Measurements from ENCODE around the gene ITGA7.
A peak's percentile ranks its signal among the peaks of the same experiment; 100 is the strongest.

ITGA7 gene

GRCh38 chr12:55707841-55708694 lies at the start of gene ITGA7:
TSS of gene ITGA7 (minus strand) at chr12:55707904. CDS start at chr12:55707682, 222 bp downstream.
- Histone ChIP-seq H3K4me1 (ENCODE audit: insufficient read depth, low read length) (peaks cover 50% of the 10 kb centered on the region), H3K4me3 (ENCODE audit: low read depth in 1 of 2, low read length in 2 of 2) (peak within 1 kb of the TSS; percentile 92 to 97), H3K9ac (ENCODE audit: low read length) (peak within 1 kb of the TSS; percentile 99), H3K27me3 (ENCODE audit: control insufficient read depth in 1 of 2, insufficient read depth in 2 of 2, low read length in 2 of 2) (no peaks in the 10 kb centered on the region), H3K36me3 (ENCODE audit: insufficient read depth, low read length) (no peaks in the 10 kb centered on the region), H3K27ac (ENCODE audit: low read depth, low read length) (peak within 1 kb of the TSS; percentile 94), H3K9me3 (ENCODE audit: low read length) (no peaks in the 10 kb centered on the region)

DNA sequence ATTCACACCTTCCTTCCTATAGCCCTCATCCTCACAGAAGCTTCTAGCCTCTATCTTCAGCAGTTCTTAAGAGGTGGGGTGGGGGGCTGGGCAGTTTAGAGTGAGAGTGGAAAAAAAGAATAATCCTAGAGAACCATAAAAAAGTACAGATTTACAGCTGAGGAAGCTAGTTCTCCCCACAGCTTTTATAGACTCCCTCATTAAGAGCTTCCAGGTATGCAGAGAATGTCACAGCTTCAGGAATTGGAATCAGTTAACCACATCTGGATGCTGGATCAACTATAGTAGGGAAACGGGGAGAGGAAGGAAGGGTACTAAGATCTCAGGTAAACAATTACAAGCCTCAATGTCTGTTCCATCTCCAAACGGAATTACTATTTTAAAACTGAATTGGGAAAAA lies 47.5 kb upstream of the ITGA7 start:
- H3K27me3 ChIP-seq (ENCODE audit: control insufficient read depth in 1 of 2, insufficient read depth in 2 of 2, low read length in 2 of 2): no peaks in the 10 kb centered on the region
- H3K9ac ChIP-seq (ENCODE audit: low read length): no peak overlapping the region
- peaks cover 5% of the 10 kb centered on the region for H3K4me1 ChIP-seq (ENCODE audit: insufficient read depth, low read length)
- H3K27ac ChIP-seq (ENCODE audit: low read depth, low read length): no peak overlapping the region
- H3K36me3 ChIP-seq (ENCODE audit: insufficient read depth, low read length): peaks cover 83% of the 10 kb centered on the region
- no peaks in the 10 kb centered on the region for H3K9me3 ChIP-seq (ENCODE audit: low read length)
- H3K4me3 ChIP-seq (ENCODE audit: low read depth in 1 of 2, low read length in 2 of 2): no peak overlapping the region

- H3K4me3 ChIP-seq (ENCODE audit: low read depth in 1 of 2, low read length in 2 of 2): no peak overlapping the region
- peaks cover 26% of the 10 kb centered on the region for H3K4me1 ChIP-seq (ENCODE audit: insufficient read depth, low read length)
- H3K9me3 ChIP-seq (ENCODE audit: low read length): no peaks in the 10 kb centered on the region
- no peak overlapping the region for H3K27ac ChIP-seq (ENCODE audit: low read depth, low read length)
- H3K27me3 ChIP-seq (ENCODE audit: control insufficient read depth in 1 of 2, insufficient read depth in 2 of 2, low read length in 2 of 2): no peaks in the 10 kb centered on the region
- no peak overlapping the region for H3K9ac ChIP-seq (ENCODE audit: low read length)
- peaks cover 23% of the 10 kb centered on the region for H3K36me3 ChIP-seq (ENCODE audit: insufficient read depth, low read length)
Measured at GRCh38 chr12:55748230-55748993, 40.7 kb upstream of the ITGA7 start.

GRCh38 chr12:55746913-55747231 lies 39.2 kb upstream of the ITGA7 start:
- peaks cover 9% of the 10 kb centered on the region for H3K36me3 ChIP-seq (ENCODE audit: insufficient read depth, low read length)
- H3K4me3 ChIP-seq (ENCODE audit: low read depth in 1 of 2, low read length in 2 of 2): no peak overlapping the region
- H3K27me3 ChIP-seq (ENCODE audit: control insufficient read depth in 1 of 2, insufficient read depth in 2 of 2, low read length in 2 of 2): no peaks in the 10 kb centered on the region
- H3K9ac ChIP-seq (ENCODE audit: low read length): no peak overlapping the region
- peaks cover 26% of the 10 kb centered on the region for H3K4me1 ChIP-seq (ENCODE audit: insufficient read depth, low read length)
- H3K9me3 ChIP-seq (ENCODE audit: low read length): no peaks in the 10 kb centered on the region
- no peak overlapping the region for H3K27ac ChIP-seq (ENCODE audit: low read depth, low read length)

- H3K36me3 ChIP-seq (ENCODE audit: insufficient read depth, low read length): peaks cover 4% of the 10 kb centered on the region
- H3K27me3 ChIP-seq (ENCODE audit: control insufficient read depth in 1 of 2, insufficient read depth in 2 of 2, low read length in 2 of 2): no peaks in the 10 kb centered on the region
- H3K4me3 ChIP-seq (ENCODE audit: low read depth in 1 of 2, low read length in 2 of 2): no peak overlapping the region
- no peaks in the 10 kb centered on the region for H3K9me3 ChIP-seq (ENCODE audit: low read length)
- peaks cover 26% of the 10 kb centered on the region for H3K4me1 ChIP-seq (ENCODE audit: insufficient read depth, low read length)
- no peak overlapping the region for H3K27ac ChIP-seq (ENCODE audit: low read depth, low read length)
- H3K9ac ChIP-seq (ENCODE audit: low read length): no peak overlapping the region
Measured at GRCh38 chr12:55746174-55746912, 38.6 kb upstream of the ITGA7 start.

DNA sequence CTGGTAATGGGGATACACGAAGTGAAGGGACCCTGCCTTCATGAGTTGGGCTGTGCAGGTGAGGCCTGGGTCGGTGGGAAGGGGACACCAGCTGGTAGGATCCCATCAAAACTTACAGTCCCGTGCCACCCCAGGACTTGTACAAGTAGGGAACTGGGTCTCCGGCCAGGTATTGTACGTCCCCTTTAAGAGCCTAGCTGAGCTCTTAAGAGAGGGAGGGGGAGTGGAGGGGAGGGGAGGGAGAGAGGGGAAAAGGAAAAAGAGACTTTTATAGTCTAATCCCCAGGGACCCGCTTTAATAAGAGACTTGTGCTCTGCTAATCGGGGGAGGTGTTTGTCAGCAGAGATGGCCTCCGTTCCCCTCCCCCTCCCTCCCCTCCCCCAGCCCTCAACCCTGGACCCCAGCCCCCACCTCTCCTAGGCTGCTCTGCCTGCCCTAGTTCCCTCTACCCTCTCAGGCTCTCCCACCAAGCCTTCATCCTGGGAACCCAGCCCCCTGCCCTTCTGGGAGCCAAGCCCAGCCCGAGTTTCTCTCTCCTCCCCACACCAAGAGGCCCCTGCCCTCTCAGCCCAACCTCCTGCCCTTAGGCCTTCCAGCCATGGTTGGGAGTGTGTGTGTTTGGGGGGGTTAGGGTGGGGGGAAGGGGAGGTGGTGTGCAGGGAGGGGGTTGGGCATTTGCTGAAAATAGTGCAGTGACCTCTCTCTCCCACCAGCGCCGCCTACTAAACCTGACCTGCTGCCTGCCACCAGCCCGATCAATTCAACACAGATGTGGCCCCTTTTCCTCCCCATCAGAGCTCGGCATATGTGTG lies 37.9 kb upstream of the ITGA7 start:
- Histone ChIP-seq H3K27ac (ENCODE audit: low read depth, low read length) (peak overlapping the region; percentile 24), H3K4me1 (ENCODE audit: insufficient read depth, low read length) (peaks cover 26% of the 10 kb centered on the region), H3K9me3 (ENCODE audit: low read length) (no peaks in the 10 kb centered on the region), H3K4me3 (ENCODE audit: low read depth in 1 of 2, low read length in 2 of 2) (peak overlapping the region in 1 of 2 donors; percentile 17), H3K36me3 (ENCODE audit: insufficient read depth, low read length) (no peaks in the 10 kb centered on the region), H3K27me3 (ENCODE audit: control insufficient read depth in 1 of 2, insufficient read depth in 2 of 2, low read length in 2 of 2) (no peaks in the 10 kb centered on the region), H3K9ac (ENCODE audit: low read length) (no peak overlapping the region)

GRCh38 chr12:55744340-55745030 lies 36.8 kb upstream of the ITGA7 start:
- peak overlapping the region; percentile 24 for H3K27ac ChIP-seq (ENCODE audit: low read depth, low read length)
- H3K9ac ChIP-seq (ENCODE audit: low read length): no peak overlapping the region
- no peaks in the 10 kb centered on the region for H3K27me3 ChIP-seq (ENCODE audit: control insufficient read depth in 1 of 2, insufficient read depth in 2 of 2, low read length in 2 of 2)
- H3K4me3 ChIP-seq (ENCODE audit: low read depth in 1 of 2, low read length in 2 of 2): peak overlapping the region; percentile 57 to 70
- peaks cover 26% of the 10 kb centered on the region for H3K4me1 ChIP-seq (ENCODE audit: insufficient read depth, low read length)
- no peaks in the 10 kb centered on the region for H3K36me3 ChIP-seq (ENCODE audit: insufficient read depth, low read length)
- H3K9me3 ChIP-seq (ENCODE audit: low read length): no peaks in the 10 kb centered on the region

DNA sequence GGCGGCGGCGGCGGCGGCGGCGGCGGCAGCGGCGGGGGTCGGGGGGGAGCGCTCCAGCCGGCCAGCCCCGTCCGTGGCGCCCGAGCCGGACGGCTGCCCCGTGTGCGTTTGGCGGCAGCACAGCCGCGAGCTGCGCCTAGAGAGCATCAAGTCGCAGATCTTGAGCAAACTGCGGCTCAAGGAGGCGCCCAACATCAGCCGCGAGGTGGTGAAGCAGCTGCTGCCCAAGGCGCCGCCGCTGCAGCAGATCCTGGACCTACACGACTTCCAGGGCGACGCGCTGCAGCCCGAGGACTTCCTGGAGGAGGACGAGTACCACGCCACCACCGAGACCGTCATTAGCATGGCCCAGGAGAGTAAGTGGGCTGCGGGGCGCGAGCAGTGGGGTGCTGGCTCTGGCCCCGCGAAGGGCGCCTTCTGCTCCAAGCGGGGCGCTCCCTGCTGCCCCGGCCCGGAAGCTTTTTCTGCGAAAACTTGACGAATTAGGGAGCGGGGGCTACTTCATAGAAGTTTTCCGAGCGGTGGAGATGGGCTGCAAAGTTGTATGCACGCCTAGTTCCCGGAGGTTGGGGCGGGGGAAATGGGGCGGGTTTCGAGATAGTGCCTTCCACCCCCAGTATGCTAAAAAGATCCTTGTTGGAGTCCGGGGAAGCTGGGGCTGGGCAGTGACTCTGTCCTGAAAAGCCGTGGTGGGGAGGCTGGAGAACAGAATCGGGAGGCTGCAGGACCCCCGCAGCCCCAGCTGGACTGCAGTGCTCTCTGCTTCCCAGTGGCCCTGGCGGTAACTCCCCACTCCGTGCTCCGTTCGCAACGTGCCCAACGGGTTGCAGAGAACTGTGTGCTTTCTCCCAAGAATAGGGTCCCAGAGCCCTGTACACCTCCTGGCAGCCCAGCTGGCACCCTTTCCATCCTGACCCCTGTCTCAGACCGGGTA lies 36.0 kb upstream of the ITGA7 start:
- Histone ChIP-seq H3K36me3 (ENCODE audit: insufficient read depth, low read length) (no peaks in the 10 kb centered on the region), H3K9ac (ENCODE audit: low read length) (no peak overlapping the region), H3K9me3 (ENCODE audit: low read length) (no peaks in the 10 kb centered on the region), H3K27ac (ENCODE audit: low read depth, low read length) (peak overlapping the region; percentile 80), H3K27me3 (ENCODE audit: control insufficient read depth in 1 of 2, insufficient read depth in 2 of 2, low read length in 2 of 2) (no peaks in the 10 kb centered on the region), H3K4me1 (ENCODE audit: insufficient read depth, low read length) (peaks cover 26% of the 10 kb centered on the region), H3K4me3 (ENCODE audit: low read depth in 1 of 2, low read length in 2 of 2) (peak overlapping the region; percentile 57 to 70)

DNA sequence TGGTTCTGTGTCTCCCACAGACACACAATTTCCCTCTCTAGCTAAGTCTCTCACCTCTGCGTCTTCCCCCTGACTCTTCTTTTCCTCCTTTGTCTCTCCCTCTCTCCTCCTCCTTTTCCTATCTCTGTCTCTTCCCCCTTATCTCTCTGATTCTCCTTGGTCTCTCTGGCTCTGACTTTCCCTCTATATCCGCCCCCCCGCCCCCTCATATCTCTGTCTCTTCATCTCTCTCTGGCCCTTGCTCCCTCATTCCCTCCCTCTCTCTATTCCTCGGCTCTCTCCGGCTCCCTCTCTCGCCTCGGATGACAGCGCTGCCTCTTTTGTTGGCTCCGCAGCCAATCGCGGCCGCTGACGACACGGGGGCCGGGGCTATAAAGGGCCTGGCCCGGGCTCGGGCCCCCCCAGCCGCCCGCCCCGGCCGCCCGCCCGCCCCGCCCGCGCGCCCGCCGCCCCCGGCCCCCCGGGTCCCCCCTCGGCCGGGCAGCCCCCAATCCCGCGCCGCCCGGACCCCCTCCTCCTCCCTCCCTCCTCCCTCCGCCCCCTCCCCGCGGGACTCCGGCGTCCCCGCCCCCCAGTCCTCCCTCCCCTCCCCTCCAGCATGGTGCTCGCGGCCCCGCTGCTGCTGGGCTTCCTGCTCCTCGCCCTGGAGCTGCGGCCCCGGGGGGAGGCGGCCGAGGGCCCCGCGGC lies 35.2 kb upstream of the ITGA7 start, which contains the start of gene GDF11:
Gene GDF11 (plus strand): TSS at position 404 of the 687 bp plus-strand sequence. CDS start 195 bp downstream, at position 599.
- H3K9ac ChIP-seq (ENCODE audit: low read length): peak within 1 kb of the TSS; percentile 61
- H3K4me3 ChIP-seq (ENCODE audit: low read depth in 1 of 2, low read length in 2 of 2): peak within 1 kb of the TSS; percentile 57 to 70
- H3K9me3 ChIP-seq (ENCODE audit: low read length): no peaks in the 10 kb centered on the region
- no peaks in the 10 kb centered on the region for H3K36me3 ChIP-seq (ENCODE audit: insufficient read depth, low read length)
- peaks cover 30% of the 10 kb centered on the region for H3K4me1 ChIP-seq (ENCODE audit: insufficient read depth, low read length)
- H3K27me3 ChIP-seq (ENCODE audit: control insufficient read depth in 1 of 2, insufficient read depth in 2 of 2, low read length in 2 of 2): no peaks in the 10 kb centered on the region
- peak within 1 kb of the TSS; percentile 80 for H3K27ac ChIP-seq (ENCODE audit: low read depth, low read length)

All from muscle layer of colon (tissue), 2 donors.